H7 (cell line): Measurements from ENCODE around the gene PPARGC1A. TPM values are rescaled to one million over a fixed set of nuclear protein-coding genes. Genes with fewer than 3 reads are reported as not detected.

Source experiments
- DNase-seq: peaks from one replicate; pipeline ENCODE4 v3.0.0; 2012
- H3K27me3 ChIP-seq: 2 replicates; pipeline ENCODE4 v1.6.0; 2011; ENCODE audit warnings: mild to moderate bottlenecking, low read length; ENCODE audit not compliant: control insufficient read depth, insufficient read depth
- H3K36me3 ChIP-seq: replicated peaks from 2 replicates; pipeline ENCODE4 v1.5.1; 2011; ENCODE audit warnings: low read length; ENCODE audit not compliant: control insufficient read depth, insufficient read depth
- H3K4me3 ChIP-seq: 2 replicates; pipeline ENCODE4 v1.5.1; 2011; ENCODE audit warnings: low read depth, mild to moderate bottlenecking, control low read depth, low read length, moderate library complexity; ENCODE audit not compliant: insufficient read depth
- total RNA-seq: library from RNA; depleted of rRNA; stranded (reverse); fragments of >200 nt; shearing (Covaris generic); gene quantifications from 2 replicates; pipeline ENCODE4 v1.2.3, GENCODE V29; 2014

PPARGC1A gene
- total RNA-seq, 1 experiment from 2014 or later: 2.0 TPM

DNA sequence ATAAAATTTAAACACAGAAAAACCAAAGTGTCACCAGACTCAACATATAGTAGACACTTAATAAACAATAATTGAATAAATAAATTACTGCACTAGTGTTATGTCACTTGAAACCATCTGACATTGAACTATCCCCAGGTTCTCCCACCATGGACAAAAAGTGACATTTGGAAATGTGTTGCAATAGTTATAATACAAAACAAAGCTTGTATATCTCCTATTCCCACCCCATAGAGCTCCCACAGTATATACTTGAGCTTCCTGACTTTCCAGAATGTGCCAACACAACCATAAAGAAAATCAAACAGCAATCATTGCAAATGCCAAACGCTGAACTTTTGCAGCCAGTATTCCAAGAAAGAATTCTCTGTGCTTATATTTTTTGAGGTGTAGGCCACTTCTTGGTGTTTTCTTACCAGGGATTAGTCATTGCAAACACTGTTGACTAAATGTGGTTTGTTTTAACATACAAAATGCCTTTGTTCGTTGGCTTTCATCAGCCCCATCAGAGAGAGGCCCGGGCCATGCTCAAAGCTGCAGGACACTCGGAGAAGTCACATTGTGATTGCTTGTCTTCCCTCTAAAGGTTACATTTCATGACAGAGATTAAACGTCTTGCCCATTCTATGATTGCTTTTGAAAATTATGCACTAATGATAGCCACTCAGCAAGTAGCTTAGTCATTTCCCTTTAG is 33.8 kb downstream of the PPARGC1A start:
- no peak overlapping the region for H3K4me3 ChIP-seq
- no peak for DNase-seq
- no peaks in the 10 kb centered on the region for H3K36me3 ChIP-seq
- no peaks in the 10 kb centered on the region for H3K27me3 ChIP-seq

DNA sequence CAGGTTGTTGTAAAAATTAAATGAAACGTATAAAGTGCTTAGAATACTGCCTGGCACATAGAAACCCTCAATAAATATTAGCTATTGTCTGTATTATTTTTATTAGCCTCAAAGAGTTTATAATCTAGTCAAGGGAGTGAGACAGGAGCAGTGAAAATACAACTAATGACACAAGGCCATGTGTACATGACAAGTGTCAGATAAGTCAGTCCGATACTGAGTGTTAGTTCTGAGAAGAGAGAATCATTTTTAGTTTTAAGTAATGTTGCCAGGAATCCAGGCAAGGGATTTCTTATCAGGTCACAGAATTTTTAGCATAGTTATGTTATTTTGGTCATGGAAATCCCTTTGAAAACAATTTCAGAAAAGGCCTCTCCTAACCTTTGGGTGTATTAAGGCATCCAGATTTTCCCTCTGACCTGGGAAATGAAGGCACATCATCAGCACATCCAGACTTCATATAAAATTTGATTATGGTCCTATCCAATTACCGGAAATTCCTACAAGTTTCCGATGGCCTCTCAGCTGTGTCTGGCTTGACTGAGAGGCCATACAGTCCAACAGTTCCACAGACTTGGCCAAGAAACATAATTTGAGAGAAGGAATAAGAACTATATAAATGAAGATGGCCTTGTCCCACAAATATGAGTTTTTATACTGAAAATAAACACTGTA is 35.7 kb downstream of the PPARGC1A start:
- no peaks in the 10 kb centered on the region for H3K36me3 ChIP-seq
- no peak for DNase-seq
- H3K4me3 ChIP-seq: no peak overlapping the region
- H3K27me3 ChIP-seq: no peaks in the 10 kb centered on the region

DNA sequence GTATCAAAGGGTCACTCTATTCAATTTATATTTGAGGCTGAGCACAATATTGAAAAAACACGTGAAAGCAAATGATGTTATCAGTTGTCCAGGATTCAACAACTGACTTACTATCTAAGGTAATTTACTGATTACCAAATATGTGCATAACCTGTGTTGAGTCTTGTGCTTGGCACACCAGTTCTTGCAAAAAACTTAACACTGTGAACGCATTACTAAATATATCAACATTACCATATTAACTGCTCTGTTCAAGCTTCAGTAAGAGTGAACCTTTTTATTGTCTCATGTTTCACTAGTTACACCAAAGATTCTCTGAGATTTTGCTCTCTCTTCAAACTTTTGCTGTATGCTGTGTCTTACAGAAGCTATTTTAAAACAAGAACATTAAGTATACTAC is 38.4 kb downstream of the PPARGC1A start:
- no peak overlapping the region for H3K4me3 ChIP-seq
- no peaks in the 10 kb centered on the region for H3K36me3 ChIP-seq
- DNase-seq: no peak
- no peaks in the 10 kb centered on the region for H3K27me3 ChIP-seq

DNA sequence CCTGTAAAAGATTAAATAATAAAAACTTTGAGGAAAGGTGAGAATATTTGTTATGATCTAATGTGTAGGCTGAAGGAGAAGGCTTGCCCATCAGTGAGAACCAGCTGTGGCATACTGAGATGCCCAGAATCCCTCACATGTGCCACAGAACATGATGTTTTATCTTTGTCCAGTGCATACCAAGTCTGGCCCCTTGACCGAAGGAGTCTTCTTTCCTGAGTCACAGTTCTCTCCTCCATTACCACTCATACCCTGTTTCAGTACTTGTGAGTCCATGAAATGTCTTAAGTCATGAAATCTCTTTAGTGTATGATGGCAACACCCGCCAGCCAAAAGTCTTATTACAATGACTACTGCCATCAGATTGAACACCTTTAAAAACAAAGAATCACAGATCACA is 42.7 kb downstream of the PPARGC1A start:
- DNase-seq: no peak
- no peak overlapping the region for H3K4me3 ChIP-seq
- no peaks in the 10 kb centered on the region for H3K36me3 ChIP-seq
- no peaks in the 10 kb centered on the region for H3K27me3 ChIP-seq

DNA sequence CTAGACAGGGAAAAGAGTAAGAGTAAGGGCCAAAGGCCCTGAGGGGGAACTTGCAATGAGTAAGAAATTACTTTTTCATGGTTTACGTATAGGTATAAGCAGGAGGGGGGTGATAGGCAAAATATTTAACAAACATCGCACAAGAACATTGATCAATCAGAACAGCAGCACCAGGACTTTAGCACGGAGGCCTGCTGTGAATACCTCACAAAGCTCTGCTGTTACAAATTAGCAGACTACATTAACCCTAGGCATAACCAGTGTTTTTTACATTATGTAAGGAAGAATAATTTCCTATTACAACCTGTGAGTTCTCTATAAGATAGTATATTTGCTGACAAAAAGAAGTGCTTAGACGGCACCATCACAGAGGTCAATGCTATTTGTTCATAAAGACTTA is 44.9 kb downstream of the PPARGC1A start:
- no peaks in the 10 kb centered on the region for H3K36me3 ChIP-seq
- H3K4me3 ChIP-seq: no peak overlapping the region
- DNase-seq: no peak
- H3K27me3 ChIP-seq: no peaks in the 10 kb centered on the region

DNA sequence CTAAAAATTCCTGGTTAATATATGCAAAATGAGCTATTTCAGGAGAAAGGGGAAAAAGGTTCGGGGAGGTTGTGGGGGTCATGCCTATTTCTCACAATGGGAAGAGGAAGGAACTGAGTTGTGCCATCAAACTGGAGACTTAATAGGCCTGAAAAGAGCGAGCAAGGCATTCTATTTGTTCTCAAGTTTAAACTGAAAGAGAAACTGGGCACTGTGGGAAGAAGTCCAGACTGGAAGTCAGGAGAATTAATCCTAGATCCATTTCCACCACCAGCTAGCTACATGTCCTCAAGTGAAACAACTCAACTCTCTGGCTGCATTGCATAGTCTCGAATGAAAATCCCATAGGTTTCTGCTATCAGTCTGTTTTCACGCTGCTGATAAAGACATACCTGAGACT is 50.6 kb downstream of the PPARGC1A start:
- no peak overlapping the region for H3K4me3 ChIP-seq
- no peak for DNase-seq
- H3K27me3 ChIP-seq: no peaks in the 10 kb centered on the region
- H3K36me3 ChIP-seq: no peaks in the 10 kb centered on the region

DNA sequence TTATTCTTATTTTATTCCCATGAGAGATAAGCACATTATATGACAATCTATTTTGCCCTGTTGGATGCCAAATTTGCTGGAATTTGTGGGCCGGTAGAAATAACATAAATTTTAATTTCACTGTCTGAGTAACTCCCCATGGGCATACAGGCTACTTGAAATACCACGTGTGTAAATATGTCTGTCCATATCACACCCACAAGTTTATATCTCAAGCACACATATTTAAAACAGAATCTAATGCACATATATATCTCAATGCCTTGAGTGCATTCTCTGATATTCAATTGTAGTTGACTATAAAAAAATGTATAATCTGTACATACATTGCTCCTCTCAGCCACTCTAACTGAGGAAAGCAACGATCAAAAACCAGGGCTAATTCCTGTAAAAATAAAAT is 51.2 kb downstream of the PPARGC1A start:
- no peak for DNase-seq

DNA sequence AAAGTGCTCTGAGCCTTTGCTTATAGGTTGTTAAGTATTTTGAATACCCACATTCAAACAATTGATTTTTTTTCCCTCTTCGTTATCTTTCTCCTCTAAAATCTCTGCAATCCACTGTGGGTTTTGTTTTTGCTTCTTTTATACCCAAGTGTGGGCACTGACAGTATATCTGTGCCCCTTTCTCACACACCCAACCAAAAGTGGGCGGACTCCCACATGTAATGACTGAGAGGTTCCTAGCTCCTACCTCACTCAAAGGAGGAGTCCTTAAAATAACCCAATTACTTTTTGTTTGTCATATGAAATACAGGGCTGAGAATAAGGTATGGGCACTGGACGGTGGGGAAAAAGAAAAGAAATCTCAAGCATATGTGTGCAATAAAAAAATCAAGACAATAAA is 51.7 kb downstream of the PPARGC1A start:
- Histone ChIP-seq H3K36me3 (no peaks in the 10 kb centered on the region), H3K4me3 (no peak overlapping the region), H3K27me3 (no peaks in the 10 kb centered on the region)
- no peak for DNase-seq

More for the DNA sequence above, 51.2 kb downstream of the PPARGC1A start:
- Histone ChIP-seq H3K36me3 (no peaks in the 10 kb centered on the region), H3K27me3 (no peaks in the 10 kb centered on the region), H3K4me3 (no peak overlapping the region)

DNA sequence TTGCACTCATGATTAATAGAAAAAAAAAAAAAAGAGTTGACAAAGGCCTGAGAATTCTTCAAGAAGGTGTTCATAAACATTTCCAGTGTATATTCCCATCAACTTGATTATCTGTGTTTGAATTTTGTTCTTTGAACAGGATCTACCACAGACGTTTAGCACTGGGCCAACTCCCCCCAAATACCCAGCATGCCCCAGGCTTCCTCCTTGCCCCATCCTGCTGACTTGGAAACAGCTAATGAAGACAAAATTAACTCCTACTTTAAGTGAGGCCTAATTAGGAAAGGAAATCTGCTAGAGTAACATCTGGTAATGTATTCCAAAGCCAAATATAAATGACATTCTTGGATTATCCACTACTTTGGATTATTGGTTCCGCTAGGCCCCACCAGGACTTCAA is 52.5 kb downstream of the PPARGC1A start:
- no peak for DNase-seq
- Histone ChIP-seq H3K4me3 (no peak overlapping the region), H3K27me3 (no peaks in the 10 kb centered on the region), H3K36me3 (no peaks in the 10 kb centered on the region)

DNA sequence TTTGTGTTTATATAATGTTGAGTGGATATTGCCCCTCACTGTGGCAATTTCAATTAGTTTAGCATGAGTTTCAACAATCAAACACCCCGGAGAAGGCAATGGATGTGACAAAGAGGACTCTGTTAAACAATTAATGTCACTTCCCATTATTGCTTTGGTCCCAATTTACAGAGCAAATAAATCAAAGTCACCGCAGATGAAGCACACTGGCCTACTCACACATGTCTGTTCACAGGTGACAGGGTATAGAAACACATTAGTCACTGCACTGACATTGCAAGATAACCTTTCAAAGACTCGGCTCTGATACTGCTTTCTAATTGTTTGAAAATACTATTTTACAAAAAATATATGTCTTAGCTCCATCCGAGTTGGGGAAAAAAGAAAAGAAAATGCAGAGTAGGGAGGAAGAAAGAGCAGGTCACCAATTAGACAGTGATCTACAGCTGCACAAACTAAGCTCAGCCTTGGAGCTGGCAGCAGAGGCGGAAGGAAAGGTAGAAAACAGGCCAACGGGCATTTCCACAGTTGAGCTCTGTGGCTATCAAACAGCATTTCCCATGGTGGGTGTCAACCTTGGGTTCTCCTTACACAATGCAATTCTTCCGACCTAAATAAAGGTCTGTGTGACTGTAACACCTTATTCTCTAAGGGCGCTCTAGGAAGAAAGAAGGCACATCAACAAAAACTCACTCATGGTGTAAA is 53.9 kb downstream of the PPARGC1A start:
- DNase-seq: no peak
- Histone ChIP-seq H3K4me3 (no peak overlapping the region), H3K36me3 (no peaks in the 10 kb centered on the region), H3K27me3 (no peaks in the 10 kb centered on the region)

DNA sequence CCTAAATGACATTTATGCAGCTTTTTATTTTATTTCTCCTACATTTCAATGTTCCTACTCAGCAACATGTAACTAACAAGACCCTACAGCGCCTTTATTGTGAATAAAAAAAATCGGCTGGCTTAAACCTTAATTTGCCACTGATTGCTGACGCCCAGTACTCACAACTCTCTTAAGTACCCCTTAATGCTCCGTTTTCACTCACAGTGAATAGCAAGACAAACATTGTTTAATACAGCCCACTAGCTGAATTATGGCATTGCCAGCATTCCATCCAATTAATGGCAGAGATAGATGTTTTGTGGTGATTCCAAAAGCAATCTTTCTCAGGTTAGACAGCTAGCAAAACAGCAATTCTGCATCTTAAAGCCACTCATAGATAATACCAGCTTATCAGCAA is 61.1 kb downstream of the PPARGC1A start:
- Histone ChIP-seq H3K4me3 (no peak overlapping the region), H3K36me3 (no peaks in the 10 kb centered on the region), H3K27me3 (no peaks in the 10 kb centered on the region)
- DNase-seq: no peak

DNA sequence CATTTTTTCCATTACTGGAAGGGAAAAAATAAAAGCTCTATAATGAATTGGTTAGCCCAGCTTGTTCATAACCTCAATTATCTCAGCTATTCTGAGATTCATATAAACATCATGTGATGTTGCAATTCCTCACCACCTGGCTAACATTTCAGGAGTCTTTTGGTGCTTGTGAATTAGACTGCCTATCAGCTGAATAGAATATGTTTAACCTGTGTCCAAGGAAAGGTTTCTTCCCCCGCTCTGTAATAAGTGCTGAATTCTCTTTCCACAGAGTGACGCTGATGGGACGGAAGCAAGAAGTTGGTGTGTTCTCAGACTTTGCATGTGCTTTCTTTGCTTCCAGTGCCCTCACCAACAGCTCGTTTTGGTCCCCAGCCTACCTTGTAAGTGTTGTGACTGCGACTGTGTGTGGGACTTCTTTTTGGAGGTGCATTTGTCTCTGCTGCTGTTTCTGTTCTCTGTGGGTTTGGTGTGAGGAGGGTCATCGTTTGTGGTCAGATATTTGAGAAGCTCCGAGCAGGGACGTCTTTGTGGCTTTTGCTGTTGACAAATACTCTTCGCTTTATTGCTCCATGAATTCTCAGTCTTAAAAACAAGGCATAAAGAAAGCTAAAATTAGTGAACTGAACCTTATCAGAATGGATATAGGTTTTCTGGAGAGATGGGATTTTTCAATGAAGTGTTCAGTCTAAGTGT is 61.7 kb downstream of the PPARGC1A start:
- H3K27me3 ChIP-seq: no peaks in the 10 kb centered on the region
- DNase-seq: no peak
- H3K36me3 ChIP-seq: no peaks in the 10 kb centered on the region
- no peak overlapping the region for H3K4me3 ChIP-seq

DNA sequence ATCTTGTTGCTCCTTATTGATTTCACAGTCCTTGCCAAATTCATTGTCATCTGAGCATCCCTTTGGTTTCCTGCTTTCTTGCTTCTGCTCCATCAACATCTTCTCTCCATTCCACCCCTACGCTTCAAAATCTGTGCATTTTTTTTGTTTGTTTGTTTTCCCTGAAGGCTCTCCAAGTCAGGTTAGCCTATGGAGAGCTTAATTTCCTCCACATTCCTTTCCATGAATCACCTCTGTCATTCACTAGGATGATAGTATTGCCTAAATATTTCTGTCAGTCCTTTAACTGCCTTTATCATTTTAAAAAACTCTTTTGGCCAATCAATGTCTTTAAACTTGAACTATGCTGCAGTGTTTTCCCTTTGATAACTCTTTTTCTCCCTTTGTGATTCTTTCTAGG is 67.7 kb downstream of the PPARGC1A start:
- H3K36me3 ChIP-seq: no peaks in the 10 kb centered on the region
- no peak overlapping the region for H3K4me3 ChIP-seq
- no peak for DNase-seq
- no peaks in the 10 kb centered on the region for H3K27me3 ChIP-seq

DNA sequence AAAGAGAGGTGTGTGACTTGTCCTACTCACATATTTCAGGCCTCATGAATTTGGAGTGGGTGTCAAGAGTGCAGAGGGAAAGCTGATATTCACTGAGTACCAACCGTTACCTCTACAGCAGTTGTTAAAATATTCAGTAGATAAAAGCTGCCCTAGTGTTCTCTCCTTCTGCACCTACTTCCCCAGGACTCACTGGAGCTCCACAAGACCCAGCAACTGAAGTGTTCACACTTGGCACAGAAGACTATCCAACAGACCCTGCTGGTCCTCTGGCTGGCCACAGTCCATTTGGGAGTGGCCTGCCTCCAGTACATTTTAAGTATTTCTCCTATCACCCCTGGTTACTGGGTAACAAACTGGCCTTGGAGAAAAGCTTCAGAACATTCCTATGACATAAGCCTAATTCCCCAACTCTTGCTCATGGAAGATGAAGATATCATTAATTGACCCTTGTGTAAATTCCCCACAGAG is 70.8 kb downstream of the PPARGC1A start:
- no peaks in the 10 kb centered on the region for H3K27me3 ChIP-seq
- H3K4me3 ChIP-seq: no peak overlapping the region
- no peak for DNase-seq
- no peaks in the 10 kb centered on the region for H3K36me3 ChIP-seq
